Liver (tissue), 9 donors: ENCODE results near the gene BOD1L1. TPM values are rescaled to one million over a fixed set of nuclear protein-coding genes. Genes with fewer than 3 reads are reported as not detected.
A peak's percentile ranks its signal among the peaks of the same experiment; 100 is the strongest.

Experiments
- DNase-seq: peaks from one replicate; pipeline ENCODE4 v3.0.0-alpha.2; 2017; ENCODE audit warnings: low spot score
- H3K27ac ChIP-seq, 2 donors: one replicate each; pipeline ENCODE4 v1.7.0; 2013; ENCODE audit warnings: inconsistent platforms in 2 of 2, low read length in 2 of 2, control low read depth in 1 of 2, low read depth in 1 of 2, mild to moderate bottlenecking in 1 of 2
- H3K27me3 ChIP-seq, 4 donors: one replicate each; pipeline versions ENCODE4 v1.6.1 to v1.7.0; 2013; ENCODE audit warnings: low read length in 3 of 4, inconsistent platforms in 1 of 4, mild to moderate bottlenecking in 1 of 4, moderate library complexity in 1 of 4; ENCODE audit not compliant: control insufficient read depth in 4 of 4, insufficient read depth in 4 of 4
- H3K36me3 ChIP-seq, 4 donors: one replicate each; pipeline versions ENCODE4 v1.6.1 to v1.7.0; 2013; ENCODE audit warnings: low read length in 3 of 4, mild to moderate bottlenecking in 3 of 4, low read depth in 1 of 4, moderate library complexity in 1 of 4; ENCODE audit not compliant: control insufficient read depth in 4 of 4, insufficient read depth in 3 of 4
- H3K4me1 ChIP-seq, 4 donors: one replicate each; pipeline versions ENCODE4 v1.6.1 to v1.7.0; 2013; ENCODE audit warnings: low read length in 3 of 4, mild to moderate bottlenecking in 3 of 4, moderate library complexity in 1 of 4; ENCODE audit not compliant: control insufficient read depth in 4 of 4, insufficient read depth in 4 of 4
- H3K4me3 ChIP-seq, 3 donors: one replicate each; pipeline versions ENCODE4 v1.6.1 to v1.7.0; 2013; ENCODE audit warnings: low read length in 3 of 3, control low read depth in 1 of 3, low read depth in 1 of 3, mild to moderate bottlenecking in 1 of 3
- H3K9ac ChIP-seq, 2 donors: one replicate each; pipeline ENCODE4 v1.7.0; 2013; ENCODE audit warnings: low read length in 2 of 2, mild to moderate bottlenecking in 2 of 2, moderate library complexity in 2 of 2, control low read depth in 1 of 2, low read depth in 1 of 2
- H3K9me3 ChIP-seq, 4 donors: one replicate each; pipeline versions ENCODE4 v1.6.1 to v1.7.0; 2013; ENCODE audit warnings: low read length in 3 of 4; ENCODE audit not compliant: control insufficient read depth in 4 of 4
- EGR1 ChIP-seq, 2 donors: IDR thresholded peaks; 2 replicates each; pipeline ENCODE4 v1.6.1; 2016 to 2018; ENCODE audit warnings: antibody characterized with exemption in 2 of 2, low read depth in 2 of 2
- FOXA1 ChIP-seq: IDR thresholded peaks from 2 replicates; pipeline ENCODE4 v1.6.1; 2016; ENCODE audit warnings: antibody characterized with exemption
- FOXA2 ChIP-seq: IDR thresholded peaks from 2 replicates; pipeline ENCODE4 v1.6.1; 2016; ENCODE audit warnings: antibody characterized with exemption
- GABPA ChIP-seq, 2 donors: IDR thresholded peaks in 1 of 2; conservative IDR thresholded peaks in 1 of 2; 2 replicates each; pipeline ENCODE4 v1.6.1; 2016; ENCODE audit warnings: antibody characterized with exemption in 2 of 2, mild to moderate bottlenecking in 1 of 2, moderate library complexity in 1 of 2
- HNF4A ChIP-seq, 2 donors: conservative IDR thresholded peaks; 2 replicates each; pipeline ENCODE4 v1.6.1; 2016; ENCODE audit warnings: antibody characterized with exemption in 2 of 2, mild to moderate bottlenecking in 2 of 2
- HNF4G ChIP-seq: IDR thresholded peaks from 2 replicates; pipeline ENCODE4 v1.6.1; 2016; ENCODE audit warnings: antibody characterized with exemption
- JUND ChIP-seq, 2 donors: IDR thresholded peaks; 2 replicates each; pipeline ENCODE4 v1.6.1; 2016; ENCODE audit warnings: antibody characterized with exemption in 2 of 2
- NR2F2 ChIP-seq: IDR thresholded peaks from 2 replicates; pipeline ENCODE4 v1.6.1; 2016; ENCODE audit warnings: antibody characterized with exemption
- RAD21 ChIP-seq, 2 donors: IDR thresholded peaks; 2 replicates each; pipeline ENCODE4 v1.6.1; 2016; ENCODE audit warnings: antibody characterized with exemption in 2 of 2, mild to moderate bottlenecking in 2 of 2
- RXRA ChIP-seq, 2 donors: IDR thresholded peaks; 2 replicates each; pipeline ENCODE4 v1.6.1; 2017 to 2018; ENCODE audit warnings: antibody characterized with exemption in 2 of 2, mild to moderate bottlenecking in 1 of 2
- SP1 ChIP-seq: IDR thresholded peaks from 2 replicates; pipeline ENCODE4 v1.6.1; 2018; ENCODE audit warnings: antibody characterized with exemption, mild to moderate bottlenecking
- TAF1 ChIP-seq: conservative IDR thresholded peaks from 2 replicates; pipeline ENCODE4 v1.6.1; 2016; ENCODE audit warnings: antibody characterized with exemption, mild to moderate bottlenecking
- YY1 ChIP-seq: IDR thresholded peaks from 2 replicates; pipeline ENCODE4 v1.6.1; 2016; ENCODE audit warnings: antibody characterized with exemption, mild to moderate bottlenecking
- WGBS: extraction: QIAGEN DNeasy Blood & Tissue Kit; methylation state at CpG from one replicate; pipeline ENCODE4 v1.1.7; 2013; 5-methylcytosine and 5-hydroxymethylcytosine counted together
- polyA plus RNA-seq, 2 donors: library from polyadenylated mRNA; stranded (reverse) in 1 of 2; unstranded in 1 of 2; fragments of 200-250 nt in 1 of 2; fragments of >200 nt in 1 of 2; fragmentation: Nextera tagmentation in 1 of 2; extraction: Ambion mirVana in 1 of 2; gene quantifications; one replicate each; pipeline versions ENCODE4 v1.2.1 to v1.2.3, GENCODE V29; 2013 to 2015
- total RNA-seq, 2 donors: library from RNA; depleted of rRNA; stranded (reverse); fragments of >200 nt; gene quantifications; one replicate each; pipeline ENCODE4 v1.2.3, GENCODE V29; 2014
- TF ChIP-seq, protein P1 (sequence below): fragments of 150-350 bp; IDR thresholded peaks from 2 replicates; pipeline ENCODE4 v1.5.1; 2017; ENCODE audit warnings: improper control_type of control experiment, low read depth, low read length; ENCODE audit not compliant: missing input control
- TF ChIP-seq, protein P2 (sequence below): IDR thresholded peaks from 2 replicates; pipeline ENCODE4 v1.6.1; 2016; ENCODE audit warnings: antibody characterized with exemption
- TF ChIP-seq, protein P3 (sequence below): IDR thresholded peaks from 2 replicates; pipeline ENCODE4 v1.6.1; 2016; ENCODE audit warnings: antibody characterized with exemption
- TF ChIP-seq, protein P4 (sequence below): IDR thresholded peaks from 2 replicates; pipeline ENCODE4 v1.6.1; 2016; ENCODE audit warnings: antibody characterized with exemption
- TF ChIP-seq, protein P5 (sequence below): IDR thresholded peaks from 2 replicates; pipeline ENCODE4 v1.6.1; 2016; ENCODE audit warnings: antibody characterized with exemption, mild to moderate bottlenecking
- donor health status: healthy.
- donor health status: healthy.
- donor health status: healthy.
- donor health status: healthy.
- donor health status: healthy.

Gene BOD1L1
- total and polyA plus RNA-seq, 4 donors = 4.1 to 19.2 (median 10.2) TPM

DNA sequence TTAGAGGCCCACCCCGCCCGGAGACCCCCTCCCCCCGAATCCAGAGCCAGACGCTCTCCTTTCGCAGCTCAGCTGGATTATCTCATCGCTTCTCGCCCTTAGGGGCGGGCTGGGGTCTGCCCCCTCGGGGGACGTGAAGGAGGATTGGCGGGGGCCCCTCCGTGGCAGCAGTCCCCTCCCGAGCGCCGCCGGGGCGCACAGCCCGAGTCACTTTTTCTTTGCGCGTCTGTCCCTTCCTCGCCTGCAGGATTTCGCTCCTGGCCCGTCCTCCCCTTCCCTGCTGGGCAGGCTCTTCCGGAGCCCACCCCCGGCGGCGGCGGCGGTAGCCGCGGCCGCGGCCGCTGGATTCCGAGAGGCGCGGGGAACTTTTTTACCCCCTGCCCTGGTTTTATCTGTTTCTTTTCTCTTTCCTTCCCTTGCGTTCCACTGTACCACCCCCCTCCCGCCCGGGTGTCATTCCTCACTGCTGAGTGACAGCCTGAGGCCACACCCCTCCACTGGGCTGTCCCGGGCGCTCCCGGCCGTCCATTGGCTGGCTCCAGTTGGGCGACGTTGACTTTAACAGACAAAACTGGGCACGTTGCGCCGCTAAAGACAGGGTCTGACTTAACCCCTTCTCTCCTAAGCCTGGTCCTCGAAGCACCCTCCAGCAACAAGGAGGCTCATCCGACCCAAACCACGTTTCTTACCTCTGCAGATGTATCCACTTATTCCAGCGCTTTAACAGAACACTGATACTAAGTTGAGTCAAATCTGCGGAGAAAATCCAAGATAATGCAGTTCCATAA lies 82.7 kb downstream of the BOD1L1 start (continued):
- TF ChIP-seq, protein P1, sequence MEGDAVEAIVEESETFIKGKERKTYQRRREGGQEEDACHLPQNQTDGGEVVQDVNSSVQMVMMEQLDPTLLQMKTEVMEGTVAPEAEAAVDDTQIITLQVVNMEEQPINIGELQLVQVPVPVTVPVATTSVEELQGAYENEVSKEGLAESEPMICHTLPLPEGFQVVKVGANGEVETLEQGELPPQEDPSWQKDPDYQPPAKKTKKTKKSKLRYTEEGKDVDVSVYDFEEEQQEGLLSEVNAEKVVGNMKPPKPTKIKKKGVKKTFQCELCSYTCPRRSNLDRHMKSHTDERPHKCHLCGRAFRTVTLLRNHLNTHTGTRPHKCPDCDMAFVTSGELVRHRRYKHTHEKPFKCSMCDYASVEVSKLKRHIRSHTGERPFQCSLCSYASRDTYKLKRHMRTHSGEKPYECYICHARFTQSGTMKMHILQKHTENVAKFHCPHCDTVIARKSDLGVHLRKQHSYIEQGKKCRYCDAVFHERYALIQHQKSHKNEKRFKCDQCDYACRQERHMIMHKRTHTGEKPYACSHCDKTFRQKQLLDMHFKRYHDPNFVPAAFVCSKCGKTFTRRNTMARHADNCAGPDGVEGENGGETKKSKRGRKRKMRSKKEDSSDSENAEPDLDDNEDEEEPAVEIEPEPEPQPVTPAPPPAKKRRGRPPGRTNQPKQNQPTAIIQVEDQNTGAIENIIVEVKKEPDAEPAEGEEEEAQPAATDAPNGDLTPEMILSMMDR = no peak
- TF ChIP-seq, protein P2, sequence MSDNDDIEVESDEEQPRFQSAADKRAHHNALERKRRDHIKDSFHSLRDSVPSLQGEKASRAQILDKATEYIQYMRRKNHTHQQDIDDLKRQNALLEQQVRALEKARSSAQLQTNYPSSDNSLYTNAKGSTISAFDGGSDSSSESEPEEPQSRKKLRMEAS = no peak
- TF ChIP-seq EGR1 (IDR thresholded peaks at IDR 0.05; ENCODE audit: low read depth in 2 of 2) (no peak), TAF1 (no peak)

DNA sequence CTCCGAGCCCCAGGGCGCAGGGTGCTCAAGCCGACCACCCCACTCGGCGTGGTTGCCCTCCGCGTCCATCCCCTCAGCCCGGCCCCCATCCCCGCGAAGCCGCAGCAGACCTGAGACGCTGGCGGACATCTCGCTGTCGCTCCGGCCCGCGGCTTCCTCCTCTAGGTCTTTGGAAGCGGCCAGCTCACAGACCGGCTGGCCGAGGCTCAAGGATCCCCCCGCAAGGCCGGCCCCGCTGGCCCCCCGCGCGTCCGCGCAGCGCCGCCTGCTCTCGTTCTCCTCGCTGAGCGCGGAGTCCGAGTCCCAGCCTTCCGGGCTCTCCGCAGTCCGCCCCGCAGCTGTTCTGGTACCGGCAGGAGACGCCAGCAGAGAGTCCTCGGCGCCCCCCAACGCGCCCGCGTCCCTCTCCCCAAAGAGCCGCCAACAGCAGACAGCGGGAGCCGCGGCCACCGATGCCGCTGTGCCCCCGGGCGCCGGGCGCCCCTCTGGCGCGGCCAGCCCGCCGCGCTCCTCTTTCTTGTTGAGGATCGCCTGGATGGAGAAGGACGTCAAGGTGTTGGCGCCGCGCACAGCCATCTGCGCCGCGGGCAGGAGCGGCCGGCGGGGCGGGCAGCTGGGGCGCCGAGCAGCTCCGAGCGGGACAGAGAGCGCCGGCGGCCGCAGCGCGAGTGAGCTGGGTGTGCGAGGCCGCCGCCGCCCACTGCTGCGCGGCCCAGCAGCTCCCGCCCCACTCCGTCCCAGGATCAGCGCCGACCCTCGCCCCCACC lies 83.5 kb downstream of the BOD1L1 start, which contains the start of gene NKX3-2:
TSS of gene NKX3-2 (minus strand) at position 670 of the 767 bp plus-strand sequence. CDS start at position 576, 94 bp downstream.
- H3K4me3 ChIP-seq = peak within 1 kb of the TSS in 2 of 3 donors; percentile 59 to 66
- no peak for TF ChIP-seq FOXA2
- TF ChIP-seq, protein P2 = no peak
- TF ChIP-seq EGR1 (IDR thresholded peaks at IDR 0.05; ENCODE audit: low read depth in 2 of 2) = no peak
- TF ChIP-seq, protein P3, sequence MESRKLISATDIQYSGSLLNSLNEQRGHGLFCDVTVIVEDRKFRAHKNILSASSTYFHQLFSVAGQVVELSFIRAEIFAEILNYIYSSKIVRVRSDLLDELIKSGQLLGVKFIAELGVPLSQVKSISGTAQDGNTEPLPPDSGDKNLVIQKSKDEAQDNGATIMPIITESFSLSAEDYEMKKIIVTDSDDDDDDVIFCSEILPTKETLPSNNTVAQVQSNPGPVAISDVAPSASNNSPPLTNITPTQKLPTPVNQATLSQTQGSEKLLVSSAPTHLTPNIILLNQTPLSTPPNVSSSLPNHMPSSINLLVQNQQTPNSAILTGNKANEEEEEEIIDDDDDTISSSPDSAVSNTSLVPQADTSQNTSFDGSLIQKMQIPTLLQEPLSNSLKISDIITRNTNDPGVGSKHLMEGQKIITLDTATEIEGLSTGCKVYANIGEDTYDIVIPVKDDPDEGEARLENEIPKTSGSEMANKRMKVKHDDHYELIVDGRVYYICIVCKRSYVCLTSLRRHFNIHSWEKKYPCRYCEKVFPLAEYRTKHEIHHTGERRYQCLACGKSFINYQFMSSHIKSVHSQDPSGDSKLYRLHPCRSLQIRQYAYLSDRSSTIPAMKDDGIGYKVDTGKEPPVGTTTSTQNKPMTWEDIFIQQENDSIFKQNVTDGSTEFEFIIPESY = no peak
- TF ChIP-seq NR2F2 = no peak
- no peak for TF ChIP-seq GABPA (IDR thresholded peaks at IDR 0.05 in 1 of 2, conservative IDR thresholded peaks at IDR 0.05 in 1 of 2)
- no peak for TF ChIP-seq HNF4G
- TF ChIP-seq SP1 = no peak
- no peak for TF ChIP-seq RAD21 (IDR thresholded peaks at IDR 0.05)
- no peak for TF ChIP-seq RXRA (IDR thresholded peaks at IDR 0.05)
- TF ChIP-seq, protein P4, sequence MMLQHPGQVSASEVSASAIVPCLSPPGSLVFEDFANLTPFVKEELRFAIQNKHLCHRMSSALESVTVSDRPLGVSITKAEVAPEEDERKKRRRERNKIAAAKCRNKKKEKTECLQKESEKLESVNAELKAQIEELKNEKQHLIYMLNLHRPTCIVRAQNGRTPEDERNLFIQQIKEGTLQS = no peak
- TF ChIP-seq HNF4A (conservative IDR thresholded peaks at IDR 0.05) = no peak
- no peak for TF ChIP-seq FOXA1
- TF ChIP-seq YY1 = no peak
- no peak for TF ChIP-seq JUND (IDR thresholded peaks at IDR 0.05)
- TF ChIP-seq, protein P5, sequence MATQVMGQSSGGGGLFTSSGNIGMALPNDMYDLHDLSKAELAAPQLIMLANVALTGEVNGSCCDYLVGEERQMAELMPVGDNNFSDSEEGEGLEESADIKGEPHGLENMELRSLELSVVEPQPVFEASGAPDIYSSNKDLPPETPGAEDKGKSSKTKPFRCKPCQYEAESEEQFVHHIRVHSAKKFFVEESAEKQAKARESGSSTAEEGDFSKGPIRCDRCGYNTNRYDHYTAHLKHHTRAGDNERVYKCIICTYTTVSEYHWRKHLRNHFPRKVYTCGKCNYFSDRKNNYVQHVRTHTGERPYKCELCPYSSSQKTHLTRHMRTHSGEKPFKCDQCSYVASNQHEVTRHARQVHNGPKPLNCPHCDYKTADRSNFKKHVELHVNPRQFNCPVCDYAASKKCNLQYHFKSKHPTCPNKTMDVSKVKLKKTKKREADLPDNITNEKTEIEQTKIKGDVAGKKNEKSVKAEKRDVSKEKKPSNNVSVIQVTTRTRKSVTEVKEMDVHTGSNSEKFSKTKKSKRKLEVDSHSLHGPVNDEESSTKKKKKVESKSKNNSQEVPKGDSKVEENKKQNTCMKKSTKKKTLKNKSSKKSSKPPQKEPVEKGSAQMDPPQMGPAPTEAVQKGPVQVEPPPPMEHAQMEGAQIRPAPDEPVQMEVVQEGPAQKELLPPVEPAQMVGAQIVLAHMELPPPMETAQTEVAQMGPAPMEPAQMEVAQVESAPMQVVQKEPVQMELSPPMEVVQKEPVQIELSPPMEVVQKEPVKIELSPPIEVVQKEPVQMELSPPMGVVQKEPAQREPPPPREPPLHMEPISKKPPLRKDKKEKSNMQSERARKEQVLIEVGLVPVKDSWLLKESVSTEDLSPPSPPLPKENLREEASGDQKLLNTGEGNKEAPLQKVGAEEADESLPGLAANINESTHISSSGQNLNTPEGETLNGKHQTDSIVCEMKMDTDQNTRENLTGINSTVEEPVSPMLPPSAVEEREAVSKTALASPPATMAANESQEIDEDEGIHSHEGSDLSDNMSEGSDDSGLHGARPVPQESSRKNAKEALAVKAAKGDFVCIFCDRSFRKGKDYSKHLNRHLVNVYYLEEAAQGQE = no peak
- TF ChIP-seq TAF1 = no peak
- TF ChIP-seq, protein P1 = no peak
- no peak within 1 kb of the TSS for H3K27ac ChIP-seq
- H3K36me3 ChIP-seq = no peaks in the 10 kb centered on the region
- no peak within 1 kb of the TSS for H3K9ac ChIP-seq
- H3K27me3 ChIP-seq = peaks cover 7 to 34% (median 26%) of the 10 kb centered on the region in 4 donors
- H3K9me3 ChIP-seq = peaks cover 0 to 6% (median under 1%) of the 10 kb centered on the region in 4 donors
- 3% methylated on average over 96 of the region's 96 CpGs for WGBS
- DNase-seq = no peak
- H3K4me1 ChIP-seq = peaks cover 31 to 60% (median 41%) of the 10 kb centered on the region in 4 donors
